HG03432 (cell line): Measurements from ENCODE around the gene LTC4S.
A peak's percentile ranks its signal among the peaks of the same experiment; 100 is the strongest.

Experiments
- ATAC-seq: cut with Tn5 transposase; IDR thresholded peaks from one replicate; pipeline ENCODE4 v1.9.1; 2021; ENCODE audit warnings: mild to moderate bottlenecking, moderate library complexity; ENCODE audit not compliant: unreplicated experiment

Gene LTC4S

GRCh38 chr5:179805070-179805528 is 11.3 kb downstream of the LTC4S start:
- ATAC-seq, result no peak

GRCh38 chr5:179805529-179806249 is 11.9 kb downstream of the LTC4S start:
- ATAC-seq, result peak; percentile 23

GRCh38 chr5:179806250-179807048 is 12.7 kb downstream of the LTC4S start, which contains the start of gene MGAT4B:
Gene MGAT4B, minus strand, starts transcription at chr5:179806866. Its CDS starts 283 bp downstream, at chr5:179806583.
- peak; percentile 72 for ATAC-seq

GRCh38 chr5:179812135-179812825 is 18.5 kb downstream of the LTC4S start:
- ATAC-seq, result no peak

DNA sequence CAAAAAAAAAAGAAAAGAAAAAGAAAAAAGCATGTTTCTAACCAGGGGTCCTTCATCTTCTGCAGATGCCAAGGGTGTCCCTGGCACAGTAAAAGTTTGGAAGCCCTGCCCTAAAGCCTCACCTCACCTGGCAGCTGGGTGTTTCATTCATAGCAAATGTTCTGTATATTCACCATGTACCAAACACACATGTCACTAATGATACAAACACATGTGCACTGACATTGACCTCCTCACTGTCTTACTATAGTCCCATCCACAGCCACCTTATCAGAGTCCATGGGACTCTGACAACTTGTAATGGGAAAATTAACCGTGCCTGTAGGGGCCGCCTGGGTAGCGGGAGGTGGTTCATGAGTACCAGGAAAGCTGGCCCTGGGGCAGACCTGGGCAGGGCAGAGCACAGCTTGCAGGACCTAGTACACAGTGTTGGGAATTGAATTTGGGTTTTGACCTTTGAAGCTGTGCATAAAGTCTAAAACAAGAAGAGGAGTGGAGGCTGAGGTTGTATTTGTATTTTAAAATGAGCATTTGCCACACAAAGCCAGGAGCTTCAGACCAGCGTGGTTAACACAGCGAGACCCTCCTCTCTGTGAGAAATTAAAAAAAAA is 19.3 kb downstream of the LTC4S start:
- no peak for ATAC-seq

DNA sequence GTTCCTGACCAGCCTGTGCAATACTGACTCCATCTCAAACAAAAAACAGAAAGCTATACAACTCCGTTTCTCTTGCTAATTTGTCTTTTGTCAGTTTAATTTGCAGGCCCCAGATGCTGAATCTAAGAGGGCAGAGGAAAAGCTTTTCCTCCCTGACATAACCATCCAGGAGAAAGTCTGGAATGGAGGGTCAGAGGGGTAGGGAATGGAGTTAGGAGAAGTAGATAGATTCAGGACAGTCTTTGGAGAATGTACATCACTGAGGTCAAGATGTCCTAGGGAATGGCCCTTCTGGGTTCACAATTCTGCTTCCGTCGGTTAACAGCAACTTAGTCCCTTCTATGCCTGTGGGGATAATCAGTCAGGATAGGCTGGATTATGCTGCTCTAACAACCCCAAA is 20.3 kb downstream of the LTC4S start:
- no peak for ATAC-seq

- ATAC-seq, result no peak
Observed at GRCh38 chr5:179815491-179816249, 21.9 kb downstream of the LTC4S start.

- no peak for ATAC-seq
Observed at GRCh38 chr5:179816401-179816795, 22.6 kb downstream of the LTC4S start.

DNA sequence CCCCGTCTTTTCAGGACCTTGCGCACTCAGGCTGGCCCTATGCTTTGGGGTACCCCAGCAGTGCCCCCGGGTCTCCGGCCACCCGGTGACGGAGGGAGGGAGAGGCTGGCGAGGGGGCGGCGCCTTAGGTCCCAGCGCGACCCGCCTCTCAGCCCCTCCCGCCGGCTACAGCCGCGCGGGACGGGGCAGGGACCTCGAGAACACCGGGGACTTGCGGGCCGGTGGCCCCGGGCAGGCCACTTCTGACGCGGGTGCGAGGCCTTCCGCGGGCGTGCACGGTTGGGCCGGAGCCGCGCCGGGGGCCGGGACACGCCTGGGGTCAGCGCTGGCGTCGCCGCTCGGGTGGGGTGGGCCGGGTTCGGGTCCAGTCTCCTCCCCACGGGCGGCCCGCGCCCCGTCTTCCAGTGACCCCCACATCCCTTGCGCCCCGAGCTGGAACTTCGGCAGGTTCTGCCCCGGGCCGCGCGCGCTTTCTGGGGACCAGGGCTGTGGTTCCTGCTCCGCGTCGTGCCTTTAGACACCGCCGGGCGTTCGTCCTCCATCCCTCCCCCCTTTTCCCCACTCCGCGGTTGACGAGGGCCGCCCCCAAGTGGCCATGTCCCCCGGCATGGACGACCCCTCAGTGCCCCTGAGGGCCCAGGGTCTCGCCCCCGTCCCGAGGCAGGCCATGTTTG is 23.1 kb downstream of the LTC4S start:
- no peak for ATAC-seq

- no peak for ATAC-seq
Observed at GRCh38 chr5:179817470-179817840, 23.7 kb downstream of the LTC4S start.

DNA sequence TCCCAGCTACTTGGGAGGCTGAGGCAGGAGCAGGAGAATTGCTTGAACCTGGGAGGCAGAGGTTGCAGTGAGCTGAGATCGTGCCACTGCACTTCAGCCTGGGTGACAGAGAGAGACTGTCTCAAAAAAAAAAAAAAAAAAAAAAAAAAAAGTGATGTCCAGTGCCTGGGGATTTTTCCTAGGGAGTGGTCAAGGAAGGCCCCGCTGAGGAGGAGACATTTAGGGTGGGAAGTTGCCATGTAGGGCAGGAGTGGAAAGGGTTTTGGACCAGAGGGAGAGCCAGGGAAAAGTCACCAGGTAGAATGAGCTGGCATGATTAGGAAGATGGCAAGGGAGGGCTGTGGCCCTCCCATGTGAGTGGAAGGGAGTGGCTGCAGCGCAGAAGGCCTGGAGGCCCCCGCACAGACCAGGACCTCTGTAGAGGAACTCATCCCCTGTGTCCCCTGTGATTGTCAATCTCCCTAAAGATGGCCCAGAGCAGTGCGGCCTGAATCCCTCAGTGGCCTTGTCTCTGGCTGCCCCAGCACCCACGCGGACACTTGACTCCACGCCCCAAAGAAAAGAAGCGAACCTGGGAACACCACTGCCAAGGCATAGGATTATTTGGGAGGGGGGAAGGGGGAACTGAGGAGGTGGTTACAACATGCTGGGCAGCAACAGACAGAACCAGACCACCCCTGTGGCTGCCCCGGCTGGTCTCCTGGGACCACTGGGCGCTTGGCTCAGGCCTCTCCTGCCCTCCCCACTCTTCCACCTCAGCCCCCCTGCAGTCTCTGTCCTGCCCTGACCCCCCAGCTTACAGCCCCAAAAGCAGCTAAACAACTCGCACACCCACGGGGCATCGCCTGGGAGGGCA is 24.3 kb downstream of the LTC4S start:
- no peak for ATAC-seq

DNA sequence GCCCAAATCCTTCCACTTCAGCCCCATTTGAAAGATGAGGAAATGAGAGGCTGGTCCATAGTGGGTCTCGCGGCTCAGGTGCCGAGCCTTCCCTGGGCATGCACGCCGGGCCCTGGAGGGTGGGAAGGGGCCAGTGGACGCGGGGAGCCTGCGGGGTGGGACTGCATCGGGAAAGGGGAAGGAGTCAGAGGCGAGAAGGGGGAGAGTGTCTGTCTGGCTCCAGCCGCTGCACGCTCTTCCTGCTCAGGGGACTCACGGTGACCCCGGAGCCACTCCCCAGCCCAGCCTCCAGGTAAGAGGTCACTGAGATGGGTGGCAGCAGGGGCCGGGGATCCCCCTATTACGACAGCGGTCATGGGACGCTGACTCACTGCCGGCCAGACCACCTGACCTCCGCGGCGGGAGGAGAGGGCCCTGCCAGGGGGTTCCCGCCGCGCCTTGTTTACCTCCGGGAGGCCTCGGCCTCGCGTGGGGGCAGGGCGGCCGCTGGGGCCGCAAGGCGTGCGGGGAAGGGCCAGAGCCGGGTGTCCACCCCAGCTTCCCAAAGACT is 25.0 kb downstream of the LTC4S start:
- peak; percentile 70 for ATAC-seq

- ATAC-seq, result peak; percentile 23
Observed at GRCh38 chr5:179819296-179820126, 25.7 kb downstream of the LTC4S start.

GRCh38 chr5:179820127-179820482 is 26.3 kb downstream of the LTC4S start:
- no peak for ATAC-seq

DNA sequence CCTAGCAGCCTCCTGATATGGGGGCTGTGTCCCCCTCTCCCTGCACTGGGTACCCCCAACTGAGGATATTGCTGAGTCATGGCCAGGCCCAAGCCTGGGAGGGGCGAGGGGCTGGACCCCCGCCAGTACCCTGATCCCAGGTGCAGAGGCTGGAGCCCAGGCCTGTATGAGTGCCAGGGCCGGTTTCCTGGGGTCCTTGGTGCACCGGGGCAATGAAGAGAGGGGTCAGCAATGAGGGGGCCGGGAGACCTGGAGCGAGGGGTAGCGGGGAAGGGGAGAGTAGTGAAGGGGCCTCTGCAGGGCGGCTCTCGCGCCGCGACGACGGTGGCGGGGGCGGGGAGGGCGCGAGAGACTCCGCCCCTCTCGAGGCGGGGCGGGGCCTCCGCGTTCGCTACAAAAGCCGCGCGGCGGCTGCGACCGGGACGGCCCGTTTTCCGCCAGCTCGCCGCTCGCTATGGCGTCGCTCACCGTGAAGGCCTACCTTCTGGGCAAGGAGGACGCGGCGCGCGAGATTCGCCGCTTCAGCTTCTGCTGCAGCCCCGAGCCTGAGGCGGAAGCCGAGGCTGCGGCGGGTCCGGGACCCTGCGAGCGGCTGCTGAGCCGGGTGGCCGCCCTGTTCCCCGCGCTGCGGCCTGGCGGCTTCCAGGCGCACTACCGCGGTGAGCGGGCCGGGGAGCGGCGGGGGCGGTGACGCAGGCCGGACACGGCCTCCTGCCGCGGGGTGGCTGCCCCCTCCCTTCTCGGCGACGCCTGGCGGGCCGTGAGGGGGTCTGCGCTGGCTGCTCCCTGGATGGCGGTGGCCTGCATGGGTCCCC is 26.9 kb downstream of the LTC4S start, which contains the start of gene SQSTM1:
SQSTM1 (plus strand) TSS at position 423 of the 815 bp plus-strand sequence; CDS start at position 455, 32 bp downstream.
- ATAC-seq, result peak; percentile 43

GRCh38 chr5:179821298-179822058 is 27.7 kb downstream of the LTC4S start:
- peak; percentile 45 for ATAC-seq
